Measurements from ENCODE around the gene ENDOV.

The ENDOV gene

DNA sequence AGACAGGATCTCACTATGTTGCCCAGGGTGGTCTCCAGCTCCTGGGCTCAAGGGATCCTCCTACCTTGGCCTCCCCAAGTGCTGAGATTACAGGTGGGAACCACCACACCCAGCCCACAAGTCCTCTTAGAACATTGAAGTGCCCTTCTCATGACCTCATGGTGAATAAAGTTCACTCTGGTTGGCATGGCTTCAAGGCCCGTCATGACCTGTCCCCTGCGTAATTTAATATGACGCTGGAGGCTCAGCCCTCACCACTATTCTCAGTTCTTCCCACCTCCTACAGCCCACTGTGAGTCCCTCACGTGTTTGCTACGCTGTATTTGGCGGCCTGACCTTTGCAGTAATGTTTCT is 1.9 kb downstream of the ENDOV start:
- no peak for DNase-seq

DNA sequence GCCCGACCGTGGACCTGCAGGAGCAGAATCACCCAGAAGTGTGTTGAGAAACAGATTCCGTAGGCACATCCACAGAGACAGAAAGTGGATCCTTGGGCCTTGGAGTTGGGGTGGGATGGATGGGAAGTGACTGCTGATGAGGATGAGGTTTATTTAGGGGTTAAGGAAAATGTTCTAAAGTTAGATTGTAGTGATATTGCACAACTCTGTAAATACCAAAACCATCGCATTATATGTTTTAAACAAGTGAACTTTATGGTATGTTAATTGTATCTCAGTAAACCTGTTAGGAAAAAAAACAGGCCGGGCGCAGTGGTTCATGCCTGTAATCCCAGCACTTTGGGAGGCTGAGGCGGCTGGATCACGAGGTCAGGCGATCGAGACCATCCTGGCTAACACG is 3.6 kb downstream of the ENDOV start:
- no peak for DNase-seq

DNA sequence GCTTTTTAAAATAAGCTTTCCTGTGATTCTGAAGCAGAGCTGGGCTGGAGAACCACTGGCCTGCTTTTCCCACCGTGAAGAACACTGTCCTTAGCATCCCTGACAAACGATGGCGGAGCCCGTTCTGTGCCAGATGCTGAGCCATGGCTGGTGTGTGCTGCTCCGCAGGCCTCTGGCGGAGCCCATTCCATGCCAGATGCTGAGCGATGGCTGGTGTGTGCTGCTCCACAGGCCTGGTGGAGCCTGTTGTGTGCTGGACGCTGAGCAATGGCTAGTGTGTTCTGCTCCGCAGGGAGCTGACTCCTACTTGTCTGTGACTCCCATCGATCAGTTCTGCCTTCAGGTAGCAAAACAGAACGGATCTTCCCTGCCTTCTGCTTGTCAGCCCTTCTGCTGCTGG is 4.3 kb downstream of the ENDOV start:
- DNase-seq: no peak

DNA sequence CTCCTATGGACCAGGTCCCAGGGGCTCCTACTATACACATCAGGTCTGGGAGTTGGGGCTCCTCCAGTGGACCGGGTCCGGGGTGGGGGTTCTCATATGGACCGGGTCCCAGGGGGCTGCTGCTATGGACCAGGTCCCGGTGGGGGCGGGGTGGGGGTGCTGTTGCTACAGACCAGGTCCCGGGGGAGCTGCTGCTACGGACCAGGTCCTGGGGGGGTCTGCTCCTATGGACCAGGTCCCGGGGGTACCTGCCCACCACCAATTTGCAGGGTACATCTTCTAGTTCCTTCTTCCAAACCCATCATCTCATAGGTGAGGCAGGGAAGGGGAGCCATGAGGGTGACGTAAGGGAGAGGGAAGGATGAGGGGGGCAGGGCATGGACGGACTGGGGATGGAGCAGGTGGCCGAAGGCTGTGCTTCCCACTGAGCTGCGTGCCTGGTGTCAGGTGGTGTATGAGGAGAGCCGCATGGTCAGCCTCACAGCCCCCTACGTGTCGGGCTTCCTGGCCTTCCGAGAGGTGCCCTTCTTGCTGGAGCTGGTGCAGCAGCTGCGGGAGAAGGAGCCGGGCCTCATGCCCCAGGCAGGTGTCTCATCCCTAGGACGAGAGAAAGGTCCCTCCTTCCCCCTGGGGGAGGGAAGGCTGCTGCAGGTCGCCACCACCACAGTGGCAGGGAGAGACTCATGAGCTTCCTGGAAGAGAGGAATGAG is 6.6 kb downstream of the ENDOV start:
- no peak for DNase-seq

DNA sequence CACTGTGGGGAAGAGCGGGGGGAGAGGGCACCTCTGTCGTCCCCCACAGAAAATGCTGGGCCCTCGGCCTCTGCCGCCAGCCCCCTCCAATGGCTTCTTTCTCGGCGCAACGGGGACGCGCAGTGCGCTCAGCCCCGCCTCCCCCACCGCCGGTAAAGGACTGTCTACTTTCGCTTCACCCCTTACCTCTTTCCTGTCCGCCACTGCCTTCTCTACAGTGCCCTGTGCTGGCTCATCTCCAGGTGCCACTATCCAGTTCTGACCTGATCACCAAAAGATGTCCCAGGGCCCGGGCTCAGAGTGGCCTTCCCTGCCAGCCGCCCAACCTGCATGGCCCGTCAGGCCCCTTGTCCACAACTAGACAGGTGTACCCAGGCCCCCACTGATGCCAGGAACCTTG is 7.3 kb downstream of the ENDOV start:
- no peak for DNase-seq

DNA sequence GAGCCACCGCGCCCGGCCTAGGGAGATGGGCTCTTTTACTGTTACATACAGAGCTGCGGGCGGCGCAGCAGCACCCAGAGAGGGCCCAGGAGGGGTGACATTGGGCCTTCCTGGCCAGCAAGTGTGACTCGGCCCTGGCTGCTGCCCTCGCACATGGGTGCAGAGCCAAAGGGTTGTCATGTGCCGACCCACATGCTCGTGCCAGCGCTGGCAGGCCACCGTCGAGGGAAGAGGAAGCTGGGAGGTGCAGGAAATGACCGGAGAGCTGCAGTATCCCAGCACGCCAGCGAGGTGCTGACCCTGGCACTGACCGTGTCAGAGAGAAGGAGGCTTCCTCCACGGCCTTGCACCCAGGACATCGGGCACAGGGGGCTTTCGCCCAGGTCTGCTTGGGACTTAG is 8.0 kb downstream of the ENDOV start:
- no peak for DNase-seq

DNA sequence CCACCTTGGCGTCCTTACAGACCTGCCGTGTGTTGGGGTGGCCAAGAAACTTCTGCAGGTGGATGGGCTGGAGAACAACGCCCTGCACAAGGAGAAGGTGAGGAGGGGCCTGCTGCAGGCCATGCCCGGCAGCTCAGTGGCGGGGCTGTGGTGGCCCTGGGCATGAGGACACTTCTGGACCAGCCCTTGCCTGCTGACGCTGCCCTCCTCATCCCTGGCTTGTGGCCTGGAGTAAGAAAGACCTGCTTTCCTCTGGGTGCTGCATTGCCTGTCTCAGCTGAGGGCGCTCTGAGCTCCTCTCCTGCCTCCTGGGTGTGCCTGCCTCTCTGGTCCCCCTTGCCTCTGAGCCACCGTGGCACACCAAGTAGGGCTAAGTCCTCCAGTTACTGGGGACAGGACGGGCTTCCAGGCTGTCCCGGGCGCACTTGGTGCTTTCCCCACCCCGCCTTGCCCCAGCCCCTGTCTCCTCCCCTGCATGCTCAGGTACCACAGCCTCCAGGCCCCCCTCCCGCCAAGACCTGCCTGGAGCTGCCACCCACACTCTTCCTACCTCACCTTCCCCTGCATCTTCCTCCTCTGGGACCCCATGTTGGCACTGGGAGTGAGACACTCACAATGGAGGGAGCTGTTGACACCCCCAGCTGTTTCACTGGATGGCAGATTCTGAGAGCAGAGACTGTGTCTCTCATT is 8.7 kb downstream of the ENDOV start:
- no peak for DNase-seq

DNA sequence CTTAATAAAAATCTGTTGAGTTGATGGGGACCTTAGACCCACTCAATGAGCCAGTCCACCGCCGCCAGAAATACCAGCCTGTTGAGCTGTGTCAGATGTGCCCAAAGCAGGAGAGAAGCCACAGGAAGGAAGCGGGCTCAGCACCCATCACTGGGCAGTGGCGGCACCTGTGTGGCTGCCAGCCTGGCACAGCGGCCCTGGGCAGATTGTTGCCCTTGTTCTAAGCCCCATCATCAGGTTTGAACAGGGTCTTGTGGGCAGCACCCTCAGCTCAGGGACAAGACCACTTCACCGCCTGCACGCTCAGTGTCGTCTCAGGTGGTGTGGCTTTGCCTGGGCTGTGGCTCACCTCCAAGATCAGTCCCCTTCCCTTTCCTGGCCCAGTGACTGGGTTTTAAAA is 9.3 kb downstream of the ENDOV start:
- no peak for DNase-seq

GRCh38 chr17:80424878-80425765 is 10.2 kb downstream of the ENDOV start:
- no peak for DNase-seq

DNA sequence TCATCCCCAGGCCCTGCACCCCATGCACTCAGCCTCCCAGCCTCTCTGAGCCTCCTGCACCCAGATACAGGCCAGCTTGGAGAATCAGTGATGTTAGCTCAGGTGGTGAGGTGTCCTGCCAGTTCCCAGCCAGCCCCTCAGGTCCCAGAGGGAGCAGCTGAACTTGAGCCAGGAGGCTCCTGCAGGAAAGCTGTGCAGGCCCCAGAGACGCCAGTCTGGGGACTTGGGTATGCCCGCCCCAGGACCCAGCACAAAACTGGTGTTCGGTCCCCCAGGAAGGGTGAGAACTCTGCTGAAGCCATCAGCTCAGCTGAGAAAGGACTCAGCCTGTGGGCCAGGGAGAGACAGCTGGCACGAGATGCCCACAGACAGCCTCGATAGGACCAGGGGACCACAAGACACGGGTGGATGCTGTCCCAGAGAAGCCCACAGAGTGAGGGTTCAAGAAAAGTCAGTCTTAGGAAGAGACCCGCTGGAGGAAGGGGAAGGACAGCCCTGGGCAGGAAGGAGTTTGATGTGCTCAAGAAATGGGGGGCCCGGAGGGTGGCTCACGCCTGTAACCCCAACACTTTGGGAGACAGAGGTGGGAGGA is 11.0 kb downstream of the ENDOV start:
- no peak for DNase-seq

- peak; percentile 36 for DNase-seq
Measured at GRCh38 chr17:80426671-80427326, 11.8 kb downstream of the ENDOV start.

- DNase-seq: no peak
Measured at GRCh38 chr17:80427366-80428282, 12.7 kb downstream of the ENDOV start.

DNA sequence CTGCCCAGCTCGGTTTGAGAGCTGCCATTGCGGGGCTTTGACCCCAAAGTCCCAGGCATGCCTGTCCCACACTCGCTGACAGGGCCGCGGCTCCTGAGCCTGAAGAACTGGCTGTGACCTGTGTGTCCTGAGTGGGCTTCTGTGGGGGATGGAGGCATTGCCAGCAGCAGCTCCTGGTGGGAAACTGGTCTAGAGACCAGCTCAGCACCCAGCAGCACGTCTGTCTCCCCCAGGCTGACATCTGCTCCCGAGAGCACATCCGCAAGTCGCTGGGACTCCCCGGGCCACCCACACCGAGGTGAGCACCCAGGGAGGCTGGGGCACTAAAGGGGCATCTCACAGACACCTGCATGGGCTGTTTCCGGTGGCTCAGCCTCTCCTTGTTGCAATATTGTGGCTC is 13.4 kb downstream of the ENDOV start:
- DNase-seq: no peak

- no peak for DNase-seq
Measured at GRCh38 chr17:80428796-80429195, 13.8 kb downstream of the ENDOV start.

DNA sequence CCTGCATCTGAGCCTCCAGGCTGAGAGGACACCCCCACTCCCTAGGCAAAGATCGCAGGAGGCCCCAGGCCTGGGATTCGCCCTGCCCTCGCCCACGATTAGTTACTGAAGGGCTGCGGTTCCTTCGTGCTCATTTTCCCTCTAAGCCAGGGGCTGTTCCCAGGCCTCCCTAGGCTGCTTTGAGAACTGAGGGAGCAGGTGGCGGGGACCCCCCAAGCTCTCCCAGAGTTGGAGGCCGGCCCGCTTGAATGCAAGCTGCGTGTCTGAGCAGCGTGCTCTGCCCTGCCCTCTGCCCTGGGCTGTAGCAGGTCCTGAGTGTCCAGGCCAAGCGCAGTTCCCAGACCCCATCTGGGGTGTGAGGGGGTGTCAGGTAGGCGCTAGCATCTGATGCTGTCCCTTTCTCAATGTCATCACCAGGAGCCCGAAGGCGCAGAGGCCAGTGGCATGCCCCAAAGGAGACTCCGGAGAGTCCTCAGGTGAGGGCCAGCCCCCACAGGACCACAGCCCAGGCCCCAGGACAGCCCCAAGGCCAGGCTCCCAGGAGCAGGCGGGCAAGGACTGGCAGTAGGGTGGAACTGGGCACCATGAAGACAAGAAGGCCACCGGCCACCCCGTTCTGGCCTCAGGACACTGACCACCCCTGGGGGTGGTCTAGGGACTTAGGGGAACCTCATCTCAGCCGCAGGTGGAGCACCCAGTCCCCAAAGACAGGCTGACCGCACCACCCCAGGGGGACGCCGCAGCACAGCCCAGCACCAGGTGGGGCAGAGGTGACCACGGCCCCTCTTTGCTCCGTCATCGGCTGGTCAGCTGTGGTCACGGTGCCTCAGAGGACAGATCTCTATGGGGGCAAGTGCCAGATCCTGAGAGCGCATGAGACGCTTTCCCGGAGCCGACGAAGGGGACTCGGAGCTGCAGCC is 14.6 kb downstream of the ENDOV start:
- no peak for DNase-seq

GRCh38 chr17:80430446-80431245 is 15.7 kb downstream of the ENDOV start:
- no peak for DNase-seq

DNA sequence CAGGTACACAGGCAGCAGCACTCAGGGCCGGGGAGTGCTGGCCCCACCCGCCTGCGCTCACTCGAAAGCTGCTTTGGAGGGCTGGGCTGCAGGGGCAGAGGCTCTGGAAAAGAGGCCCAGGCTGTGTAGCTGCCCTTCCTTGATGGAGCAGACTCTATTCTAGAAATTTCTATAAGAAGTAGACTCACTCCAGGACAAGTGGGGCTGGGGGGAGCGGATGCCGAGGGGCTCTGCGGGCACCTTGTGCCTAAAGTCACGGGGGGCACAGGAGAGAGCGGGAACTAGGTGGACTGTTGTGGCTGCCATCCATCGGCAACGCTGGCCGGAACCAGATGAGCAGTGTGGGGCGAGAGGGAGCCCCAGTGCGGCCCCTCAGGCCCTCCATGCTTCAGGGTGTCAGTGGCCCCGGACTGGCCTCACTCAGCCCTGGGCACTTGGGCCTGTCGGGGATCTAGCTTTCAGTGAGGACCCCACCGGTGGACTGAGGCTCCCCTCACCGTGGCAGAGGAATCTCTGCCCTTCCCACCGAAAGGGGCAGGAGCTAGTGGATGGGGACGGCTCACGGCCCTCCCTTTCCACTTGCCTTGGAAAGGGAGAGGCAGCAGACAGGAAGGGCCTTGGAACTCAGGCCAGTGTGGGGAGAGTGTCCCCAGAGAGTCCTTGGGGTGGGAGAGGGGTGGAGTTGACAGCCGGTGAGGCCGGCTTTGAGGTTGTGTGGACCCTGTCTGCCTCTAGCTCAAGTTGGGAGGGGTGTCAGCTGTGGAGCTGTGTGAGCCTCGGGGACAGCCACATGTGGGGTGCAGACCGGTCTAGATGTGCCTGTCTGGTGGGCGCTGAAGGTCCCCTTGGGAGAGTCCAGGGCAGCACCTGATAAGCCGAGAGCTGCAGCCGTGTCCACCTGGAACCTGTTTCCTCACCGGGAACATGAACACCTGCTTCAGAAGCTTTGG is 16.6 kb downstream of the ENDOV start:
- DNase-seq: no peak

DNA sequence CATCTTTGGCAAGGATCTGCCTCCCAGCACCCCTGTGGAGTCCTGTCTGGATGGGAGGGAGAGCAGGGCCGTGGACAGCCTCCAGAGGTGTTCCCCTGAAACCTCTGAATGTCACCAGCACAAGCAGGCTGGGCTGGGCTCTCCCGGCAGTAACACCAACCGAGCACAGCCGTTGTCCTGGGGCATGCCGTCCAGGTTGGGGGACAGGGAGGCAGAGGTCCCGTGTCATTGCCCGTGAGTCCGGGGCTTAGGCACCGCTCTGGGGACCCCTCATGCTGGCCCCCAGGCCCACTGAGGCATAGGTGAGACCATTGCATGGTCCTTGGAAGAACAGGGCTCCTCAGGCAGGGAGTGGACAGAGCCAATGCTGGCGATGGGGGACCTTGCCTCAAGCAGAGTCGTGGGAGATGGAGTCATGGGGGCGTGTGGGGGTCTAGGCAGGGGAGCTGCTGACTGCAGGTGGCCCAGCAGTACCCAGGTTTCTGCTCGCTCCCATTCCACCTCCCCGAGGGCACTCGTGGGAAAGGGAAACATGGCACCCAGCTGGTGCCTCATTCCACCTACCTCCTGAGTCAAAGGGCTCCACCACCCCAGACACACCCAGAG is 17.5 kb downstream of the ENDOV start:
- DNase-seq: no peak

Data from NCI-H1105 (cell line).